GM21367 (cell line): ENCODE results near the gene ZC3H6.
"Not testable (repeated sequence)": the region's sequence is repeated elsewhere in the genome, so short reads cannot be mapped to it uniquely, and the experiment has no call there.

Source experiments
- ATAC-seq: cut with Tn5 transposase; IDR thresholded peaks from one replicate; pipeline ENCODE4 v1.9.1; 2021; ENCODE audit not compliant: unreplicated experiment

The ZC3H6 gene

GRCh38 chr2:112277596-112278220, 2.3 kb downstream of the ZC3H6 start:
- no peak for ATAC-seq

- not testable (repeated sequence) for ATAC-seq
These were observed 6.7 kb downstream of the ZC3H6 start for GRCh38 chr2:112282066-112282465.

DNA sequence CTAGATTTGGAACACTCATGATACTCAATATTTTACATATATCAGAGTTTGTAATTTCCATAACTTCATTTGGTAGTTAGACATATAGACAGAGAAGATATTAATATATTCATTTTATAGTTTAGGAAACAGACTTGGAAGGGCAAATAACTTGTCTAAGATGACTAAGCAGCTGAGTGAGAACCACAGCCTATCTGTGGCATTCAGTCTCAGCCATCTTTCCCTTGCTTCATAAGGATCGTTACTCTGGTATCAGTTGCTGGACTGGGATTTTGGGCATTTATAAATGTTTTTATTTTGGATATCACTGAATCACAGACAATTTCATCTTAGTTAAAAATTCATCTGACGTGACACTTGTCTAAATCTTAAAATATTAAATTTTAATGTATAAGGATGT, 8.1 kb downstream of the ZC3H6 start:
- not testable (repeated sequence) for ATAC-seq

- ATAC-seq: no peak
These were observed 14.7 kb downstream of the ZC3H6 start for GRCh38 chr2:112290088-112290487.

- ATAC-seq: no peak
These were observed 15.3 kb downstream of the ZC3H6 start for GRCh38 chr2:112290648-112291047.

GRCh38 chr2:112293636-112294401, 18.4 kb downstream of the ZC3H6 start:
- no peak for ATAC-seq

GRCh38 chr2:112295407-112296078, 20.1 kb downstream of the ZC3H6 start:
- no peak for ATAC-seq

DNA sequence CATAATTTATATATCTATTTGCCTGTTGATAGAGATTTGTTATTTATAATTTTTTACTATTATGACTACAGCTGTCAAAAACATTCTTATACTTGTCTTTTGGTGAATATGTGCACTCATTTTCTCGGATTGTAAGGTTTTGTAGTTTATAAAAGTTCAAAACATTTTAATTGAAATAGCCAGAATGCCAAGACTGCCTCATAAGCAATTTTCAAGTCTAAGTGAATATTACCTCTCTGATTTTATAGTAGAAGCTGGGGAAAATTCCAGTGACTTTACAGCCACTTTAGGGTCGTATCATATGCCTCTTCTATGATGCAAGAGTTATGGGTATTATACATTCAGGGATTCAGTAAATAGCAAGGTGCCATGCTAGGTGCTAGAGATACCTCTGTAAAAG, 21.0 kb downstream of the ZC3H6 start:
- ATAC-seq: no peak

DNA sequence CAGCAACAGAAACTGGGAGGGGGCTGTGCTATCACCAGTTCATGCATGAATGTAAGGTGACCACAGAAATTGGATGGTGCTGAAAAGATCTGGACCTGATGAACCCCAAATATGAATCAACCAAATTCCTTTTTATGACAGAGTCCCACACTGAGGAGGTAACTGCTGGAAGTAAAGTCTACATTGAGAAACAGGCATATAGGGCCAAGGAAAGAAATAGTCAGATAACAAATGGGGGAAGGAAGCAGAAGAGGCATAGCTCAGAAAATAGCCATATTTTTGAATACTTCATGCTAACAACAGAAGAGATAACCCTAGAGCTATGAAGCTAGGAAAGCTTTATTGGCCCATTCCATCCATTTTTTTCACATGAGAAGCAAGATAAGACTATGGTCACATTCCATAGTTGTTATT, 25.8 kb downstream of the ZC3H6 start:
- no peak for ATAC-seq

DNA sequence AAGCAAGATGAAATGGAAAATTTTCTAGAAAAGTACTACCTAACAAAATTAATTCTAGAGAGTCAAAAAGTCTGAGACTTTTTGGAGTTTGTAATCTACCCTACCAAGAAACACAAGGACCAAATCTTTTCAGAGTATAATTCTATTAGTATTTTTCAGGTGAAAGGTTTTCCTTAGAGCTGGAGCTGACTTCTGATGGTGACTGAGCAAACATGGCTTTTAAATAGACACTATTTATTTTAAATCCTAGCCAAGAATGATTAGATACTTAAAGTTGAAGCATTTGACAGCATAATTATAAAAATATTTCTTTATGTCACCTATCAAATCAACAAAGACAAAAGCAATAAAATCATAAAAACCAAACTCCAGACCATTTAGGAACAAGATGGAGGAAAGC, 26.6 kb downstream of the ZC3H6 start:
- no peak for ATAC-seq

DNA sequence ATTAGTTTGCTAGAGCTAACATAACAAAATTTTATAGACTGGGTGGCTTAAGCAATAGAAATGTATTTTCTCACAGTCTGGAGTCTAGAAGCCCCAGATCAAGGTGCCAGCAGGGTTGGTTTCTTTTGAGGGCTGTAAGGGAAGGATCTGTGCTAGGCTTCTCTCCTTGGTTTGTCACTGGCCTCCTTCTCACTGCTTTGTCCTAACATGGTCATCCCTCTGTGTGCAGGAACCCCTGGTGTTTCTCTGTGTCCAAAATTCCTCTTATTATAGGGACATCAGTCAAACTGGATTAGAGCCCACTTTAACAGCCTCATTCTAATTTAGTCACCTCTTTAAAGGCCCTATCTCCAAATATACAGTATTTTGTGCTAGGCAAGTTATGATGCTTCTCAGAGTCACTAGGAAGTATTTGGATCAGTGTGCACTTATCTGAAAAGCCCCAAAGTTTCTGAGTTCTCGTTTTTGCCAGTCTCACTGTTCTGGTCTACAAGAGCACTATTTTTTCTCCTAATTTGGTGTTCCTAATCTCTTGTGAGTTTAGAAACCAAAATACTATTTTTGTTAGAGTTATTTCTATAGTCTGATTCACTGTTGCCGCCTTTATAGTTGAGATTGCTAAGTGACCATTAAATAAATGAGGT, 29.0 kb downstream of the ZC3H6 start:
- ATAC-seq: no peak

DNA sequence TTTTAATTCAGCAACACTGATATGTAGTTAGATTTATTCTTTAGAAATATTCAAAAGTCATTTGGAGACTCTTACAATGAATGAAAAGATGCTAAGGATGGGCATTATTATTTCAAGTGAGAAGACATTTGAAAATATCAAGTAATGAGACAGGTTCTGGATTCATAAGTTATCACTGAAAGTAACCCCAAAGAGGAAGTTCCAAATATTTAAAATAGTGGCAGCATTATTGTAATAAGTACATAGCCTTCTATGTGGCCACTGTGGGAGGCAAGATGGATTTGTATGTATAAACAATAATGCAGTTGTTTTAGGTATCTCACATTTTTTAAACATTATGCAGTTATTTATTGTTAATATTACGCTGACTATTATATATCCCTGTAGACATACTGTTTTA, 29.7 kb downstream of the ZC3H6 start:
- ATAC-seq: no peak

- ATAC-seq: no peak
These were observed 35.5 kb downstream of the ZC3H6 start for GRCh38 chr2:112310906-112311305.

DNA sequence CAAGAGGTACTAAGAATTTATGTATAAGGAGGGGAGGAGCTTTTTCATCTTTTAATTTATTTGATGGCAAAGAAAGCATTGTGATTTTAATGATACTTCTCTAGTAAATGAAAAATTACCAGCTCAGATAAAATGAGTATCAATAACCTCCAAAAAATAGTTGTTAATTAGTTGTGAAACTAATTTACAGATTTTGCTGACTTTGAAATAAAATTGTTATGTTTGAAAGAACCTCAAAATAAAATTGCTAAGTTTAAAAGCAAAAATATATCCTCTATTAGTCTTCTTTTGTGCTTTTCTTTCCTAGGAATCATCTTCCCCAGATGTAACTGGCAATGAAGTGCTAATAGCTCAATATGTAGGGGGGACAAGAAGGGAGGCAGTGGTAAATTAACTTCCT, 36.5 kb downstream of the ZC3H6 start:
- no peak for ATAC-seq

DNA sequence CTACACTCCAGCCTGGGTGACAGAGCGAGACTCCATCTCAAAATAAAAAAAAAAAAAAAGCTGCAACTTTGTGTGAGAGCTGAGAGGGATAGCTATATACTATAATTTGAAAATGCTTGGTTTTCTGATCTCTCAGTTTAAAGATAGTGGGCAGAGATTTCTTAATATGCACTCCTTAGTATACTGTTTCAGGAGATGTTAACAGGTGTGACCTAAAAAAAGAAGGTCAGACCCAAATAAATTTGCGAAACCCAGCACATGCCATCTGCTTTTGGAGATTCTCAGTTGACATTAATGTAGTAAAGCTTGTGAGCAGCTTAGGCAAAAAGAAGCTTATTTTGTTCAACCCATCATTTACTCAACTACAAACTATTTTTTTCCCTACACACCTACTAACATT, 37.4 kb downstream of the ZC3H6 start:
- ATAC-seq: no peak

DNA sequence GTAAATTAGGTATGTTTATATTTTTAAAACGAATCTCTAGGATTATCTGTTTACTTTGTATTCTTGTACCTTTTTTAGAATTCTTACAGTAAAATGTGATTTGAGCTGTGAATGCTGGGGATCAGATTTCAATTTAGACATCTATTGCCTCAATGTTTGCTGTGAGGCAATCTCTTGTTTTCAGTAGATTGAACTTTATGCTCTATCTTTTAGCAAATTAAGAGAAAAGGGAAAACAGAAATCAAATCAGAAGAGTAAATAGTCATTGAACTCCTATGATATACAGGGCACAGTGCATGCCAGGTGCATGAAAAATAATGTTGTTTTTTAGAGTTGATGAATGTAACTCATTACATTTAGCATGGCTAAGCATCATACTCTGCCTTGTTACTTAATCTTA, 39.5 kb downstream of the ZC3H6 start:
- ATAC-seq: no peak

DNA sequence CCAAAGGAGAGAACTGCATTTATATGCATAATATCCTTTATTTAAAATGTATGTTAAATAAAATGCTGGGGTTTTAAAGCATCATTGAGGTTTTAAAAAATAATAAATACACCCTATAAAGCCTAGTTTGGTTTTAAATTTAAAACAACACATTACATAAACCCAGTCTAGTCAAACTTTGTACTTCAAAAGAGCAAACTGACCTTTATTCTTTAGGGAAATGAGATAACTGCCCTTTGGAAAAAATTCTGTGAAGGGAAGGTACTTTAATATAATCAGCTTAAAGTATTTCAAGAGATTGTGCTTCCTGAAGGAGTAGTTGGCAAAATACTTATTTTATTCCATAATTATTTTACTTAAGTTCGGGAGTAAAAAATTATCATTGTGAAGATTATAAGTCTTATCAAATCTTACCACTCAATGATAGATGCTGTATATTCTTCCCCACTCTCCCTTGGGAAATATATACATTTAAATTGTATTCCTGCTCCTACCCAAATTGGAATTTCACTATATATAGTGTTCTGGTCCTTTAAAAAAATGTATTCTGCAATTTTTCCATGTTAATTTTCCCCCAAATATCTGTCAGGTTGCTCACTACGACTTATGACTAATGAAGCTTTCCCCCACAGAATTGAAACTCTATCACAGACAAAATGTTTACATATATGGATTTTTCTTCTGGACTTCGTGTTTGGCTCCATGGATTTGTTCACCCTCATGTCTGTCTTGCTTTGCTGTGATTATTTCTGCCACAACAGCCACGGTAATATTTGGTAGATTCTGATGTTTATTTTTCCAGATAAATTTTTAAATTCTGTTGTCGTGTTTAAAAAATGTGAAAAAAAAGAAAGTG, 42.1 kb downstream of the ZC3H6 start:
- no peak for ATAC-seq

GRCh38 chr2:112318515-112318914, 43.1 kb downstream of the ZC3H6 start:
- no peak for ATAC-seq

DNA sequence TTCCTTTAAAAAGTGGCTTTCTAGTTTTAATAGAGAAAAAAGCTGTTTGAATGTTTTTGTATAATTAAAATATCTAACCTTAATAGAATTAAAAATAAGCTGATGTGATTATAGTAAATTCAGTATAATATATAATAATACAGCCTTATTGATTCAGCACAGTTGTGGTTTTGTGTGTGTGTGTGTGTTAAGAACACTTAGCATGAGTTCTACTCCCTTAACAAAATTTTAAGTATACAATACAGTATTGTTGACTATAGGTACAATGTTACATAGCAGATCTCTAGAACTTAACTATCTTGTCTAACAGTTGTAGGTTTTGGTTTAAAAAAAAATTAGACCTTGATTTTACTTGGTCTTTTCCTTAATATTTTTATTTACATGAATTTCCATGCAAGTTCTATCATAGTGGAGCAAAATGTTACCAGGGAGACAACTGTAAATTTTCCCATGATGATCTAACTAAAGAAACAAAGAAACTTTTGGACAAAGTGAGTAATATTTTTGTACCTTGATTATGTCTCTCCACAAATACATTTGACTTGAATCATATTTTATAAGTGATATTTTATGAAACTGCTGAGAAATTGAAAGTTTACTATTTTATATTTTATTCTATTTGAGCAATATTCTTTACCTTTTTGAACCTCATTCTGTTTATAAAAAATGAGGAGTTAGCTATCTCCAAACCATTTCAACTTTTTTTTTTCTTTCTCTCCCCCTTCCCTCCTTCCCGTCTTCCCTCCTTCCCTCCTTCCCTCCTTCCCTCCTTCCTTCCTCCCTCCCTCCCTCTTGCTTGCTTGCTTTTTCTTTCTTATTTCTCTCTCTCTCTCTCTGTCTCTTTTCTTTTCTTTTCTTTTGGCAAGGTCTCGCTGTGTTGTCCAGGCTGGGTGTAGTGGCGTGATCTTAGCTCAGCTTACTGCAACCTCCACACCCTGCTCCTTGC, 46.3 kb downstream of the ZC3H6 start:
- no peak for ATAC-seq

- ATAC-seq: no peak
These were observed 47.5 kb downstream of the ZC3H6 start for GRCh38 chr2:112322919-112323318.
